GM12878 (cell line): Measurements from ENCODE around the gene CLDN34.

ENCODE experiments used
- GABPA ChIP-seq: IDR thresholded peaks from 2 replicates; pipeline ENCODE4 v1.6.1; 2014; ENCODE audit warnings: antibody characterized with exemption, low read depth, mild to moderate bottlenecking, inconsistent platforms
- POLR2AphosphoS5 ChIP-seq: IDR thresholded peaks from 2 replicates; pipeline ENCODE4 v1.6.1; 2011; ENCODE audit warnings: mild to moderate bottlenecking, low read length, inconsistent platforms

- TF ChIP-seq POLR2AphosphoS5: no peak
- TF ChIP-seq GABPA: no peak
Observed at GRCh38 chrX:10011261-10011931, 44.2 kb downstream of the CLDN34 start.
